ENCODE data around the gene ZNF264.
"Not testable (repeated sequence)": the region's sequence is repeated elsewhere in the genome, so short reads cannot be mapped to it uniquely, and the experiment has no call there.

ZNF264 gene

GRCh38 chr19:57245959-57246358 is 54.7 kb downstream of the ZNF264 start:
- no peak for DNase-seq

- DNase-seq = no peak
These were observed 57.3 kb downstream of the ZNF264 start for GRCh38 chr19:57248646-57249045.

DNA sequence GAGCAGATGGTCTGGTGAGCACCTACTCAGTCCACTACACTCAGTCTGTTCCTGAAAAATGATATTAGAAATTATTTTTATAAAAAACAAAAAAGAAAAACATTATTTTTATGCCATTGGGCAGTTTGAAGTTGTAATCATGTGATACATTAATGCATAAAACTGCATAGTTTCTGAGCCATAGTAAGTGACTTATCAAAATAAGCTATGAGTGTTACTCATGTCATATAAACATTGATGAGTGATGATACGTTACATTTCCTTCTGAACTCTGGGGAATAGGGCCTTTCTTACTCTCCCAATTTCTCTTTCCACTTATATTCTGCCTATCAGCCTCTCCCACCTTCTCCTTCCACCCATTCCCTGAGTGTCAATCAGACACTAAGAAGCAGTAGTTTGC is 58.0 kb downstream of the ZNF264 start:
- peak; percentile 51 for DNase-seq

DNA sequence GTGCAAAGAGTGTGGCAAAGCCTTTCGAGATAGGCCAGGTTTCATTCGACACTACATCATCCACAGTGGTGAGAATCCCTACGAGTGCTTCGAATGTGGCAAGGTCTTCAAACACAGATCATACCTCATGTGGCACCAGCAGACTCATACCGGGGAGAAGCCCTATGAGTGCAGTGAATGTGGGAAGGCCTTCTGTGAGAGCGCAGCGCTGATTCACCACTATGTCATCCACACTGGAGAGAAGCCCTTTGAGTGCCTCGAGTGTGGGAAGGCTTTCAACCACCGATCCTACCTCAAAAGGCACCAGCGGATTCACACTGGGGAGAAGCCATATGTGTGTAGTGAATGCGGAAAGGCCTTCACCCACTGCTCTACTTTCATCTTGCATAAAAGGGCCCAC is 62.5 kb downstream of the ZNF264 start:
- not testable (repeated sequence) for DNase-seq

DNA sequence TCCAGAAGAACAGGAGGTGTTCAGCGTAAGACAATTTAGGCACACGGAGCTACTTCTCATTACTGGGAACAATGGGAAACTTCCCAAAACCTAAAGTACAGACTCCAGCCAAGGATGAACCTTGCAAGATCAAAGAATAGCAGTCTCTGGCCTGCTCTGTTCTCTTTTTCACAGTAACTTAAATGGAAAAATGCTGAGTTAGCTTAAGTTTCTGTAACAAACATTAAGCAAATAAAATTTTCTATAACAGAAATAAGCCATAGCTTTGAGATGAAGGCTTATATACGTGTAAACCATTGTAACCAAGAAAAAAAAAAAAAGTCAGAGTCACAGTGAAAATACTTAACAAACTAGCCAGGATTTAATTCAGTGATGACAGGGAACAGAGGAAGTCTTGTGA is 70.7 kb downstream of the ZNF264 start:
- DNase-seq = no peak

GRCh38 chr19:57263244-57263741 is 72.0 kb downstream of the ZNF264 start:
- no peak for DNase-seq

GRCh38 chr19:57267291-57267690 is 76.0 kb downstream of the ZNF264 start:
- DNase-seq = no peak

- peak; percentile 90 for DNase-seq
These were observed 78.4 kb downstream of the ZNF264 start for GRCh38 chr19:57269515-57270250.

- DNase-seq = no peak
These were observed 80.0 kb downstream of the ZNF264 start for GRCh38 chr19:57271280-57271679.
